Glutamatergic neuron (in vitro differentiated cells): ENCODE results near the gene DNAAF1. TPM values are rescaled to one million over a fixed set of nuclear protein-coding genes. Genes with fewer than 3 reads are reported as not detected.
"Not testable (repeated sequence)": the region's sequence is repeated elsewhere in the genome, so short reads cannot be mapped to it uniquely, and the experiment has no call there.

Experiments
- DNase-seq: peaks from one replicate; pipeline ENCODE4 v3.0.0; 2022
- H3K27ac Mint-ChIP-seq: one replicate; pipeline ENCODE4 v1.8.0; 2020; ENCODE audit warnings: mild to moderate bottlenecking, mixed read lengths, inconsistent platforms; ENCODE audit not compliant: unreplicated experiment
- H3K27me3 Mint-ChIP-seq: one replicate; pipeline ENCODE4 v1.8.0; 2020; ENCODE audit warnings: mild to moderate bottlenecking, moderate library complexity, mixed read lengths, inconsistent platforms; ENCODE audit not compliant: unreplicated experiment
- H3K36me3 Mint-ChIP-seq: one replicate; pipeline ENCODE4 v1.8.0; 2020; ENCODE audit warnings: mild to moderate bottlenecking, mixed read lengths, inconsistent platforms; ENCODE audit not compliant: unreplicated experiment
- H3K4me1 Mint-ChIP-seq: one replicate; pipeline ENCODE4 v1.8.0; 2020; ENCODE audit warnings: mild to moderate bottlenecking, low read depth, mixed read lengths, inconsistent platforms; ENCODE audit not compliant: unreplicated experiment
- H3K4me3 Mint-ChIP-seq: one replicate; pipeline ENCODE4 v1.8.0; 2020; ENCODE audit warnings: mild to moderate bottlenecking, mixed read lengths, inconsistent platforms; ENCODE audit not compliant: unreplicated experiment
- H3K9me3 Mint-ChIP-seq: one replicate; pipeline ENCODE4 v1.8.0; 2020; ENCODE audit warnings: mild to moderate bottlenecking, moderate library complexity, mixed read lengths, inconsistent platforms; ENCODE audit not compliant: unreplicated experiment
- total RNA-seq: library from RNA; stranded (reverse); fragmentation: NEBNext Ultra II Directional; extraction: Animal tissue kit (Norgen Biotek cat#: 25700); gene quantifications from one replicate; pipeline ENCODE4 v1.2.1, GENCODE V29; 2021; ENCODE audit not compliant: unreplicated experiment
- TF ChIP-seq, protein P1 (sequence below): fragments of 200-600 bp; sonication (generic); IDR thresholded peaks from one replicate; pipeline ENCODE4 v1.5.0; 2021; ENCODE audit not compliant: partially characterized antibody, unreplicated experiment

Gene DNAAF1
- total RNA-seq, 1 donor from 2014 or later: 0.56 TPM

- Mint-ChIP-seq H3K27ac (peak within 1 kb of the TSS; percentile 98), H3K4me3 (peak within 1 kb of the TSS; percentile 98), H3K9me3 (peaks cover 16% of the 10 kb centered on the region), H3K4me1 (peaks cover 6% of the 10 kb centered on the region), H3K27me3 (peaks cover 4% of the 10 kb centered on the region), H3K36me3 (no peaks in the 10 kb centered on the region)
- TF ChIP-seq, protein P1, sequence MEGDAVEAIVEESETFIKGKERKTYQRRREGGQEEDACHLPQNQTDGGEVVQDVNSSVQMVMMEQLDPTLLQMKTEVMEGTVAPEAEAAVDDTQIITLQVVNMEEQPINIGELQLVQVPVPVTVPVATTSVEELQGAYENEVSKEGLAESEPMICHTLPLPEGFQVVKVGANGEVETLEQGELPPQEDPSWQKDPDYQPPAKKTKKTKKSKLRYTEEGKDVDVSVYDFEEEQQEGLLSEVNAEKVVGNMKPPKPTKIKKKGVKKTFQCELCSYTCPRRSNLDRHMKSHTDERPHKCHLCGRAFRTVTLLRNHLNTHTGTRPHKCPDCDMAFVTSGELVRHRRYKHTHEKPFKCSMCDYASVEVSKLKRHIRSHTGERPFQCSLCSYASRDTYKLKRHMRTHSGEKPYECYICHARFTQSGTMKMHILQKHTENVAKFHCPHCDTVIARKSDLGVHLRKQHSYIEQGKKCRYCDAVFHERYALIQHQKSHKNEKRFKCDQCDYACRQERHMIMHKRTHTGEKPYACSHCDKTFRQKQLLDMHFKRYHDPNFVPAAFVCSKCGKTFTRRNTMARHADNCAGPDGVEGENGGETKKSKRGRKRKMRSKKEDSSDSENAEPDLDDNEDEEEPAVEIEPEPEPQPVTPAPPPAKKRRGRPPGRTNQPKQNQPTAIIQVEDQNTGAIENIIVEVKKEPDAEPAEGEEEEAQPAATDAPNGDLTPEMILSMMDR: no peak
- peak; percentile 99 for DNase-seq
Observed at GRCh38 chr16:84116720-84117493, 28.2 kb upstream of the DNAAF1 start, which contains the start of gene MBTPS1. TSS of gene MBTPS1 (minus strand) at chr16:84116942. CDS start at chr16:84101783, 15,159 bp downstream.

DNA sequence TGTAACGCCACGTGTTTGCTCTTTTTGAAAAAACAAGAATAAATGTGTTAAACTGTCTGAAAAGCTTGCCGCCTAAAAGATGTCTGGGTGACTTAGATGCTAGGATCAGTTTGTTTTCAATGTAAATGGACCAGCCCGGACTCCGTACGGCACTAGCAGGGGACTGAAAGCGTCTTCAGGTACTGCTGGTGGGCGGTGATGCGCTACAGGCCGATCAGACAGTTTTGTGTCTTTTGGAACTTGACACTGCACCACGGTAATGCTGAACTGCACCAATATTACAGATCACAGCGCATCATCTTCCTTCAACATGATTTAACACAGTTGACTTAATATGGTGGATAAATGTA, 27.6 kb upstream of the DNAAF1 start:
- TF ChIP-seq, protein P1: no peak
- peaks cover 4% of the 10 kb centered on the region for H3K27me3 Mint-ChIP-seq
- no peak for DNase-seq
- H3K4me3 Mint-ChIP-seq: peak overlapping the region; percentile 88
- peak overlapping the region; percentile 88 for H3K27ac Mint-ChIP-seq
- no peaks in the 10 kb centered on the region for H3K36me3 Mint-ChIP-seq
- H3K4me1 Mint-ChIP-seq: peaks cover 6% of the 10 kb centered on the region
- H3K9me3 Mint-ChIP-seq: peaks cover 16% of the 10 kb centered on the region

DNA sequence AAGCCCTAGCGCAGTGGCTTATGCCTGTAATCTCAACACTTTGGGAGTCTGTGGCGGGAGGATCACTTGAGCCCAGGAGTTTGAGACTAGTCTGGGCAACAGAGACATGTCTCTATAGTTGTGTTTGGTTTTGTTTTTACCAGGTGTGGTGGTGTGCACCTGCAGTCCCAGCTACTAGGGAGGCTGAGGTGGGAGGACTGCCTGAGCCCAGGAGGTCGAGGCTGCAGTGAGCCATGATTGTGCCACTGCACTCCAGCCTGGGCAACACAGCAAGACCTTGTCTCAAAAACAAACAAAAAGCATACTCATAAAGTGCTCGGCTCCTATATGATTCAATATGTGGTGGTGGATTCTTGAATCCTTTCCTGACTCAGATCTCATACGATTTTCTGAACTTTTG, 26.8 kb upstream of the DNAAF1 start:
- not testable (repeated sequence) for DNase-seq, H3K4me1 Mint-ChIP-seq, H3K27ac Mint-ChIP-seq, H3K36me3 Mint-ChIP-seq, H3K27me3 Mint-ChIP-seq
- Mint-ChIP-seq H3K4me3 (peak overlapping the region; percentile 50), H3K9me3 (peaks cover 16% of the 10 kb centered on the region)

- H3K4me3 Mint-ChIP-seq: no peak overlapping the region
- TF ChIP-seq, protein P1: no peak
- H3K4me1 Mint-ChIP-seq: peaks cover 6% of the 10 kb centered on the region
- no peak overlapping the region for H3K27ac Mint-ChIP-seq
- peaks cover 4% of the 10 kb centered on the region for H3K27me3 Mint-ChIP-seq
- peaks cover 16% of the 10 kb centered on the region for H3K9me3 Mint-ChIP-seq
- no peak for DNase-seq
- no peaks in the 10 kb centered on the region for H3K36me3 Mint-ChIP-seq
Observed at GRCh38 chr16:84119368-84119767, 25.7 kb upstream of the DNAAF1 start.

DNA sequence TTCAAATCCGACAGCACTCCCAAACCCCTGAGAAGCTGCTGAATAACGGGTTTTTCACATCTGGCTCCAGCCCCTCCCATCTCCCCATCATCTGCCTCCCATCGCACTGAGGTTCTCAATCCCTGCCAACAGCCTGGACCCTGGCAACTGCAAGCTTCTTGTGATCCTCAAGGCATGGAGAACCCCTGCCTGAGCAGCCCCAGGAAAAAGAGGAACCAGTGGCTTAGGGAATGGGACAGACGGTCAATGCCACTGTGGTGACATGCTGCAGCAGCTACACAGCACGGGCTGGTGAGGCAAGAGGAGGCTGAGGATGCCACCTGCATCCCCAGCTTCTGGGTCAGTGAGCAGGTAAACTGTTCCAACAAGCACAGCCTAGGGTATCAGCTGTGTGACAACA, 25.1 kb upstream of the DNAAF1 start:
- H3K36me3 Mint-ChIP-seq: no peaks in the 10 kb centered on the region
- H3K27me3 Mint-ChIP-seq: peaks cover 5% of the 10 kb centered on the region
- H3K4me3 Mint-ChIP-seq: no peak overlapping the region
- TF ChIP-seq, protein P1: no peak
- H3K27ac Mint-ChIP-seq: no peak overlapping the region
- H3K9me3 Mint-ChIP-seq: peaks cover 16% of the 10 kb centered on the region
- DNase-seq: no peak
- H3K4me1 Mint-ChIP-seq: peaks cover 5% of the 10 kb centered on the region
